Esophagus (tissue), 2 donors: ENCODE results near the gene PBX1. TPM values are rescaled to one million over a fixed set of nuclear protein-coding genes. Genes with fewer than 3 reads are reported as not detected.

Experiments
- H3K27ac ChIP-seq, 2 donors: one replicate each; pipeline ENCODE4 v1.5.1; 2013; ENCODE audit warnings: low read depth in 2 of 2, mild to moderate bottlenecking in 2 of 2, inconsistent platforms in 1 of 2, low read length in 1 of 2, moderate library complexity in 1 of 2
- H3K27me3 ChIP-seq, 2 donors: one replicate each; pipeline ENCODE4 v1.6.1; 2013; ENCODE audit warnings: low read length in 2 of 2, control low read depth in 1 of 2, mild to moderate bottlenecking in 1 of 2; ENCODE audit not compliant: insufficient read depth in 2 of 2, control insufficient read depth in 1 of 2
- H3K36me3 ChIP-seq, 2 donors: one replicate each; pipeline ENCODE4 v1.6.1; 2013; ENCODE audit warnings: low read length in 1 of 2; ENCODE audit not compliant: control insufficient read depth in 2 of 2, insufficient read depth in 2 of 2
- H3K4me1 ChIP-seq, 2 donors: one replicate each; pipeline ENCODE4 v1.6.1; 2013; ENCODE audit warnings: low read length in 1 of 2; ENCODE audit not compliant: control insufficient read depth in 2 of 2, insufficient read depth in 2 of 2
- H3K4me3 ChIP-seq, 2 donors: one replicate each; pipeline ENCODE4 v1.5.1; 2013; ENCODE audit warnings: low read length in 2 of 2, mild to moderate bottlenecking in 2 of 2, low read depth in 1 of 2, moderate library complexity in 1 of 2
- H3K9me3 ChIP-seq, 2 donors: one replicate each; pipeline ENCODE4 v1.6.1; 2013; ENCODE audit warnings: mild to moderate bottlenecking in 2 of 2, low read depth in 1 of 2, low read length in 1 of 2, moderate library complexity in 1 of 2; ENCODE audit not compliant: control insufficient read depth in 2 of 2, insufficient read depth in 1 of 2
- WGBS, 2 donors: extraction: QIAGEN DNeasy Blood & Tissue Kit; methylation state at CpG; one replicate each; pipeline ENCODE4 v1.1.7; 2013; 5-methylcytosine and 5-hydroxymethylcytosine counted together
- polyA plus RNA-seq, 2 donors: library from polyadenylated mRNA; stranded (reverse); fragments of 200-250 nt; gene quantifications; one replicate each; pipeline ENCODE4 v1.2.3, GENCODE V29; 2013
- donor health status: healthy with polysubstance abuse.
- donor health status: Bipolar disorder and iron deficiency.

PBX1 gene
- polyA plus RNA-seq, 2 donors: 8.1 to 10.5 TPM

DNA sequence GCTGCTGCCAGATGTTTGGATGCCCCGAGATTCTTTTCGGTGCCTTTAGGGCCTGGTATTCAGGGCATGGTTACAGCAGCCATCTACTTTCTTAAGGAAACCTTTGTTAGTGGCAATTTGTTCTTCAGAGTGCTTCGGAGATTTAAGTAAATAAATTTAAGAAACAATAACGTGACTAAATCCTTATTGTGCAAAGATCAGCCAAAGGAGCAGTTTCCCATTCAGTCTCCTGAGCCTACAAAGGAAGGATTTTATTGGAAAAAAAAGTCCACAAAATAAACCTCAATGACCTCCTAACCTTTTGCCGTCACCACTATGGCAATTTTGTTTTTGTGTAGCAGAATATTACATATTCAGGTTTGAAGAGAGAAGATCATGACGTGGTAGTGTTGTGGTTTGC is 231.1 kb downstream of the PBX1 start:
- Histone ChIP-seq H3K27me3 (no peaks in the 10 kb centered on the region), H3K36me3 (no peaks in the 10 kb centered on the region), H3K4me1 (peaks cover 2 to 20% of the 10 kb centered on the region in 2 donors), H3K9me3 (no peaks in the 10 kb centered on the region), H3K4me3 (no peak overlapping the region), H3K27ac (no peak overlapping the region)
- WGBS, 2 donors: 40 to 63% methylated on average over 6 of the region's 6 CpGs

DNA sequence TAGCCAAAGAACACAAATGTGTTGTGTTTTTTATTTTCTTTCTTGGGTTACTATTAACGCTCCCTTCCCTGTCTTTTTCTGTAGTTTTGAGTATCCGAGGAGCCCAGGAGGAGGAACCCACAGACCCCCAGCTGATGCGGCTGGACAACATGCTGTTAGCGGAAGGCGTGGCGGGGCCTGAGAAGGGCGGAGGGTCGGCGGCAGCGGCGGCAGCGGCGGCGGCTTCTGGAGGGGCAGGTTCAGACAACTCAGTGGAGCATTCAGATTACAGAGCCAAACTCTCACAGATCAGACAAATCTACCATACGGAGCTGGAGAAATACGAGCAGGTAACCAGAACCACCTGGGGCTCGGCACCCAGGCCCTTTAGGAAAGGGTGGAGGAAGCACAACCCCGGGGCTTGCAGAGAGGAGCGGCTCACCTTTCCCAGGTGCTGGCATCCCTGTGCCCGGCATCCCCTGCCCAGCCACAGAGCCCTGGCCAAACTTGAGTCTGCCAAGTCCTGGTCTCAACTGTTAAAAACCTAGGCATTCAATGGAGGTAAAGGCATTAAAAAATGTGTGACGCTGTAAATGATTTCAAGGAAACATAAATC is 233.5 kb downstream of the PBX1 start:
- Histone ChIP-seq H3K9me3 (no peaks in the 10 kb centered on the region), H3K27ac (no peak overlapping the region), H3K4me1 (peaks cover 2 to 8% of the 10 kb centered on the region in 2 donors), H3K36me3 (no peaks in the 10 kb centered on the region), H3K4me3 (no peak overlapping the region), H3K27me3 (no peaks in the 10 kb centered on the region)
- 90 to 93% methylated on average over 21 of the region's 21 CpGs for WGBS, 2 donors

DNA sequence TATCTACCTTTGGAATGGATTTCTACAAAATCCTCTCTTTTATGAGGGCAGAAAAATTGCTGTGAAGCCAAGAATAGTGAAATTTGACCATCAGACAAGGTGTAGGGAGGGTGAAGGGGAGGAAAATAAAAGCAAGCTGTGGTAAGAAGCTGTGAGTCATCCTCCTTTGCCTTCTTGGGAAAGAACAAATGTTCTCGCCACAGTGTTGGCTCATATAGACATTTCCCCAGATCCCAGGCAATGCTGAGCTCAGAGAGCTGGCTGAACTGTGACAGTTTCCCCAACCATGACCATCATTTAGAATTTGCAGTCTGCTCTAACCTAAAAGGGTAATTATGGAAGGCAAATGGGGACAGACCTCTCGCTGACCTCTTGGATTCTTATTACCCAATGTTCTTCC is 235.4 kb downstream of the PBX1 start:
- H3K27ac ChIP-seq: peak overlapping the region; percentile 31 to 80
- no peaks in the 10 kb centered on the region for H3K9me3 ChIP-seq
- peaks cover 0 to 2% of the 10 kb centered on the region in 2 donors for H3K36me3 ChIP-seq
- no peak overlapping the region for H3K4me3 ChIP-seq
- 53 to 65% methylated on average over 2 of the region's 2 CpGs for WGBS, 2 donors
- H3K4me1 ChIP-seq: peaks cover 2 to 8% of the 10 kb centered on the region in 2 donors
- no peaks in the 10 kb centered on the region for H3K27me3 ChIP-seq

DNA sequence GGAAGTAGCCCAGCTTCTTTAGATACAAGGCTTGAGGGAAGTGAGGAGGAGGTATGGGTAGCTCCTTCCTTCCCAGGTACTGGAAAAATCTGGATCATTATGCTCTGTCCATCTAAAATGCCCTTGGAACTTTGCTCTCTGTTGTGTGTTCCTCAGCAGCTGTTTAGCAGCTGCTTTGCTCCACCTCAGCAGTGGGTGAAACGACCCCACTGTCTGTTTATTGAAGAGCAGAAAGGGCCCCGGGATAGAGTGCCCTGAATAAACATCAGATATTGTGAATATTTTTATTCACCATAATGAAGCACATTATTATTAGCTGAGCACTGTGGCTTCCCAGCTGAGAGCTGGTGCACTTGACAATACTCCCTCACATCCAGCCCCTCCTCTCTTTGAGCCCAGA is 237.9 kb downstream of the PBX1 start:
- Histone ChIP-seq H3K27me3 (no peaks in the 10 kb centered on the region), H3K9me3 (no peaks in the 10 kb centered on the region), H3K36me3 (peaks cover 8 to 10% of the 10 kb centered on the region in 2 donors), H3K27ac (no peak overlapping the region), H3K4me3 (no peak overlapping the region), H3K4me1 (peaks cover 3 to 8% of the 10 kb centered on the region in 2 donors)
- 42 to 51% methylated on average over 2 of the region's 2 CpGs for WGBS, 2 donors

DNA sequence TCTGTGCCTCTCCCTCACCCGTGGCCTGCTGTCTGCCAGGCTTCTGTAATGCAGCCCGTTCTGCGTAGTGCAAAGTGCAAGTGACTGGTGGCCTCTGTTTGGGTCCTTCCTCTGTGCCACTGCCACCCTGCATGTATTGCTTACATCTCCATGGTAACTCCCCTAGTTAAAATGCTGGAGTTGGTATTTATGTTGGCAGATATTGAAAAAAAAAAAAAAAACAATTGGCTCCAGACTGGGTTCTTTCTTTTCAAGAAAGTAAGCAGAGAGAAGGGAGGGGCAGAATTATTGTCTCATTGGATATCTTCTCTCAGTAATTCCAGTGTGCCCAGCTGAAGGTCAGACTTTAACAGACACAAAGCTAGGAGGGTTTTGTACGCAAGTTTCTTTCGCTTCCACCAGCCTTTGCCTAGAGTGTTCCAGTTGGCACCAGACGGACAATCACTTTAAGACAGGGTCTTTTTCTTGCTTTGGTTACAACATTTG is 242.3 kb downstream of the PBX1 start:
- H3K27ac ChIP-seq: peak overlapping the region in 1 of 2 donors; percentile 22
- H3K9me3 ChIP-seq: no peaks in the 10 kb centered on the region
- no peak overlapping the region for H3K4me3 ChIP-seq
- WGBS, 2 donors: 70 to 71% methylated on average over 6 of the region's 6 CpGs
- H3K36me3 ChIP-seq: peaks cover 8 to 13% of the 10 kb centered on the region in 2 donors
- H3K4me1 ChIP-seq: peaks cover 2 to 5% of the 10 kb centered on the region in 2 donors
- H3K27me3 ChIP-seq: no peaks in the 10 kb centered on the region

DNA sequence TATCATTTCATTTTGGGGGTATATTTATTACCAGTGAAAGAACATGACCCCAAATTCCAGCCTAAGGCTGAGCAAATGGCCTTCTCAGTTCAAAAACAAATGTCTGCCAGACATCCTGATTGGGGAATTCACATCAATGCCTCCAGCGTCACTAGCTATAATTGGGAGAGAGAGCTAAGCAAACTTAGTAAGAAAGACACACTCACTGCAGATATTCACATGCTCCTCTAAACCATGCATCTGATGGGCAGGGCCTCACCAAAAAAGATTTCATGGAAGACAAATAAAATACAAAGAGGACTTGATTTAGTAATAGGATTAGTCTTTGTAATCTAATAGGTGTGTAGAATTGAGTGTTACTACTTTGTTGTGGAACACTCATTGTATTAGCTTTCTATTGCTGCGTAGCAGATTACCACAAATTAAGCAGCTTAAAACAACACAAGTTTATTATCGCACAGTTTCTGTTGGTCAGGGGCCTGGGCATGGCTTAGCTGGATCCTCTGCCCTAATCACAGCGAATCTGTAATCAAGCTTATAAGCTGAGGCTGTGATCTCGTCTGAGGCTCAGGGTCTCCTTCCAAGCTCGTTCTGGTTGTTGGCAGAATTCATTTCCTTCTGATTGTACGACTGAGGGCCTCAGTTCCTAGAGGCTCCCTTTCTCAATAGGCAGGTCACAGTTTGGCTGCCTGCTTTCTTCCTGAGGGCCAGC is 243.0 kb downstream of the PBX1 start:
- WGBS, 2 donors: 46 to 52% methylated on average over 7 of the region's 7 CpGs
- peaks cover 8 to 13% of the 10 kb centered on the region in 2 donors for H3K36me3 ChIP-seq
- H3K9me3 ChIP-seq: no peaks in the 10 kb centered on the region
- peak overlapping the region; percentile 81 to 82 for H3K27ac ChIP-seq
- H3K4me1 ChIP-seq: peaks cover 2 to 5% of the 10 kb centered on the region in 2 donors
- no peak overlapping the region for H3K4me3 ChIP-seq
- H3K27me3 ChIP-seq: no peaks in the 10 kb centered on the region

DNA sequence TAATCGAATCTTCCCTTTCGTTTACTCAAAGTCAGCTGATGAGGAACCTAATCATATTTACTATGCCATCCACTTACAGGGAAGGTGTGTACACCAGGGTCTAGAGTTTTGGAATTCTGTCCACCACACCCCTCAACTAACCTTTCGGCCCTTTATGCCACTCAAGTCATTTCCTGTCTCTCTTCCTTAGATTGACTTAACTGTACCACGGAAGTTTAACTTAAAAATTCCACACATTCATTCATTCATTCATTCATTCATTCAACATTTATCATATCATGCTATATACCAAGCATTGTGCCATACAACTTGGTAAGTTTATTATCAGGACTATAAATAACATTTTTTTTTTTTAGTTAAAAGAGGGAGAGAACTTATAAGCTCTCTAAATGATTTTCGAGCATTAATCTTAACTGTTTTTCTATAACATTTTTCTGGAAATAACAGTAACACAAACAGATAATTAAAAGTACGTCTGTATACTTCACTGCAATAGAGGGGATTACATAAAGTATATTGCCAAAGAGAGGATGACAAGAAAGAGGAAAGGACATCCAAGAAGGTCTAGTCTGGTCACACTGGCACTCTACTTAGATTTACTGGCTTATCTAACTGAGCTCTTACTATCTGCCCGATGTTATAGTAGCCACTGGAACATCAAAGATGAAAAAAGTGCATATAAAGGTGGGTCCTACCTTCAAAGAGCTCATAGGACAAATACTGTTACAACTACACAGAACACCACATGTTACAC is 243.7 kb downstream of the PBX1 start:
- WGBS, 2 donors: 70 to 73% methylated on average over 7 of the region's 7 CpGs
- peak overlapping the region; percentile 81 to 82 for H3K27ac ChIP-seq
- H3K36me3 ChIP-seq: peaks cover 8 to 12% of the 10 kb centered on the region in 2 donors
- H3K4me1 ChIP-seq: peaks cover 2 to 5% of the 10 kb centered on the region in 2 donors
- no peaks in the 10 kb centered on the region for H3K27me3 ChIP-seq
- no peak overlapping the region for H3K4me3 ChIP-seq
- H3K9me3 ChIP-seq: no peaks in the 10 kb centered on the region

DNA sequence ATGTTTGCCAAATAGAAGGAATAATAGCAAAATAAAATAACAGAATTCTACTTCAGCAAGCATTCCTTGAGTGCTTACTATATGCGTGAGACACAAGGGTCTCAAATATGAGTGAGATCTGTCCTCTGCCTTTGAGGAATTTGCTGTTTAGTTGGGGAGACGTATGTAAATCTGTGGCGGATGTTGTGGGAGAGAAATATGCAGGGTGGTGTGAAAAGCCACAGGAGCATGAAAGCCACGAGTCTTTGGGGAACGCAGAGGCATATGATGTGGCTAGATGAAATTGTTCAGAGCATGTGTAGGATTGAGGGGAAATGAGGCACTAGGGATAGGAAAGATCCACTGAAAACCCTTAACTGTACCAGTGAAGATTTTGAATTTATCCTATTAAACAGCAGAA is 244.4 kb downstream of the PBX1 start:
- Histone ChIP-seq H3K9me3 (no peaks in the 10 kb centered on the region), H3K27me3 (no peaks in the 10 kb centered on the region), H3K36me3 (peaks cover 8 to 10% of the 10 kb centered on the region in 2 donors), H3K4me1 (peaks cover 2 to 5% of the 10 kb centered on the region in 2 donors), H3K27ac (no peak overlapping the region), H3K4me3 (no peak overlapping the region)
- 74 to 81% methylated on average over 5 of the region's 5 CpGs for WGBS, 2 donors

DNA sequence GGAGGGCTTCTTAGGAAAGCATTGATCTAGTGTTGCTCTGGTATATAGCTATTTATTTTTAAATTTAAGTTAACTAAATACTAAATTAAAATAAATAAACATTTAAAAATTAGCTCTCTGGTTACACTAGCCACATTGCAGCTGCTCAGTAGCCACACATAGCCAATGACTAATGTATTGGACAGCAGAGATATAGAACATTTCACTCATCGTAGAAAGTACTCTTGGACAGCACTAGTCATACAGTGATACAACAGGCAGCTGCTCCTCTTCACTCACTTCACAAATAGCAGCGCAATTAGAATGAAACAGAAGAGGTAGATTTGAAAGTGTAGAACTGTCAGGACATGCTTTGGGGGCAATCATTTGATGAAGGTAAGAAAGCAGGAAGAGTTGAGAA is 245.4 kb downstream of the PBX1 start:
- no peaks in the 10 kb centered on the region for H3K9me3 ChIP-seq
- WGBS, 2 donors: 85 to 97% methylated on average over 2 of the region's 2 CpGs

More for the DNA sequence above, 245.4 kb downstream of the PBX1 start:
- Histone ChIP-seq H3K4me1 (peaks cover 2 to 5% of the 10 kb centered on the region in 2 donors), H3K4me3 (no peak overlapping the region), H3K27ac (no peak overlapping the region), H3K36me3 (peaks cover 8 to 10% of the 10 kb centered on the region in 2 donors), H3K27me3 (no peaks in the 10 kb centered on the region)
